Esophagus muscularis mucosa (tissue), 4 donors: ENCODE data around the gene UBAC1. TPM values are rescaled to one million over a fixed set of nuclear protein-coding genes. Genes with fewer than 3 reads are reported as not detected.

Source experiments
- DNase-seq: peaks from one replicate; pipeline ENCODE4 v3.0.0-alpha.2; 2017; ENCODE audit errors: extremely low spot score
- H3K27ac ChIP-seq, 4 donors: fragments of 200-600 bp; sonication (generic); replicated peaks in 1 of 4; 1 replicate in 3 of 4; 2 replicates in 1 of 4; pipeline ENCODE4 v1.5.1; 2016 to 2019; ENCODE audit warnings: mild to moderate bottlenecking in 1 of 4
- H3K27me3 ChIP-seq, 4 donors: fragments of 200-600 bp; sonication (generic); one replicate each; pipeline versions ENCODE4 v1.5.1 to v1.6.0; 2016 to 2019
- H3K36me3 ChIP-seq, 4 donors: fragments of 200-600 bp; sonication (generic); one replicate each; pipeline ENCODE4 v1.5.1; 2016 to 2019
- H3K4me1 ChIP-seq, 4 donors: fragments of 200-600 bp; sonication (generic); one replicate each; pipeline ENCODE4 v1.5.1; 2016 to 2019
- H3K4me3 ChIP-seq, 4 donors: fragments of 200-600 bp; sonication (generic); 1 replicate in 2 of 4; 2 replicates in 2 of 4; pipeline ENCODE4 v1.5.1; 2016 to 2019; ENCODE audit warnings: mild to moderate bottlenecking in 4 of 4, moderate library complexity in 1 of 4
- H3K9me3 ChIP-seq, 4 donors: fragments of 200-600 bp; sonication (generic); 1 replicate in 3 of 4; 2 replicates in 1 of 4; pipeline ENCODE4 v1.5.1; 2016 to 2019
- CTCF ChIP-seq, 3 experiments: fragments of 200-600 bp in 2 of 3; fragments of 450-650 bp in 1 of 3; sonication (generic) in 2 of 3; IDR thresholded peaks; one replicate each; pipeline ENCODE4 v1.5.1; 2017 to 2019; ENCODE audit warnings: antibody characterized with exemption in 3 of 3, mild to moderate bottlenecking in 2 of 3, moderate library complexity in 1 of 3
- EP300 ChIP-seq: sonication (generic); formaldehyde crosslinking; IDR thresholded peaks from one replicate; pipeline ENCODE4 v1.6.1; 2017; ENCODE audit warnings: antibody characterized with exemption
- POLR2A ChIP-seq: fragments of 450-650 bp; IDR thresholded peaks from one replicate; pipeline ENCODE4 v1.6.1; 2017; ENCODE audit warnings: antibody characterized with exemption, moderate library complexity, mild to moderate bottlenecking, low read depth
- POLR2AphosphoS5 ChIP-seq, 2 donors: sonication (generic); formaldehyde crosslinking; IDR thresholded peaks; one replicate each; pipeline ENCODE4 v1.6.1; 2017; ENCODE audit warnings: antibody characterized with exemption in 2 of 2
- WGBS: methylation state at CpG from one replicate; pipeline ENCODE4 v1.1.5; 2018; 5-methylcytosine and 5-hydroxymethylcytosine counted together
- intact Hi-C: fragments of 100-400 bp; cut with DNase I; formaldehyde crosslinking; loops from one replicate; pipeline ENCODE4 v1.15.1; 2023
- total RNA-seq, 4 donors: library from RNA; depleted of rRNA; stranded (reverse); fragments of >200 nt; gene quantifications; one replicate each; pipeline versions ENCODE4 v1.1.0 to v1.2.1, GENCODE V29; 2016

Gene UBAC1
- total RNA-seq, 4 donors from 2014 or later: 61.6 to 77.2 (median 67.3) TPM

GRCh38 chr9:135991771-135992170, 30.6 kb upstream of the UBAC1 start:
- Histone ChIP-seq H3K4me3 (no peak overlapping the region), H3K27ac (peak overlapping the region; percentile 84 to 91 (median 86)), H3K36me3 (no peaks in the 10 kb centered on the region), H3K4me1 (peaks cover 32 to 60% (median 54%) of the 10 kb centered on the region in 4 donors), H3K27me3 (peaks cover 0 to 36% (median 0%) of the 10 kb centered on the region in 4 donors), H3K9me3 (no peaks in the 10 kb centered on the region)
- TF ChIP-seq EP300 (no peak), CTCF (IDR thresholded peaks at IDR 0.05) (no peak), POLR2A (no peak), POLR2AphosphoS5 (IDR thresholded peaks at IDR 0.05) (no peak)
- no peak for DNase-seq
- 83% methylated on average over 18 of the region's 18 CpGs for WGBS
- intact Hi-C loops: loop anchor here (10.0 kb wide), 1 partner anchor 123 kb away; the partner anchor contains the start of gene TMEM250

DNA sequence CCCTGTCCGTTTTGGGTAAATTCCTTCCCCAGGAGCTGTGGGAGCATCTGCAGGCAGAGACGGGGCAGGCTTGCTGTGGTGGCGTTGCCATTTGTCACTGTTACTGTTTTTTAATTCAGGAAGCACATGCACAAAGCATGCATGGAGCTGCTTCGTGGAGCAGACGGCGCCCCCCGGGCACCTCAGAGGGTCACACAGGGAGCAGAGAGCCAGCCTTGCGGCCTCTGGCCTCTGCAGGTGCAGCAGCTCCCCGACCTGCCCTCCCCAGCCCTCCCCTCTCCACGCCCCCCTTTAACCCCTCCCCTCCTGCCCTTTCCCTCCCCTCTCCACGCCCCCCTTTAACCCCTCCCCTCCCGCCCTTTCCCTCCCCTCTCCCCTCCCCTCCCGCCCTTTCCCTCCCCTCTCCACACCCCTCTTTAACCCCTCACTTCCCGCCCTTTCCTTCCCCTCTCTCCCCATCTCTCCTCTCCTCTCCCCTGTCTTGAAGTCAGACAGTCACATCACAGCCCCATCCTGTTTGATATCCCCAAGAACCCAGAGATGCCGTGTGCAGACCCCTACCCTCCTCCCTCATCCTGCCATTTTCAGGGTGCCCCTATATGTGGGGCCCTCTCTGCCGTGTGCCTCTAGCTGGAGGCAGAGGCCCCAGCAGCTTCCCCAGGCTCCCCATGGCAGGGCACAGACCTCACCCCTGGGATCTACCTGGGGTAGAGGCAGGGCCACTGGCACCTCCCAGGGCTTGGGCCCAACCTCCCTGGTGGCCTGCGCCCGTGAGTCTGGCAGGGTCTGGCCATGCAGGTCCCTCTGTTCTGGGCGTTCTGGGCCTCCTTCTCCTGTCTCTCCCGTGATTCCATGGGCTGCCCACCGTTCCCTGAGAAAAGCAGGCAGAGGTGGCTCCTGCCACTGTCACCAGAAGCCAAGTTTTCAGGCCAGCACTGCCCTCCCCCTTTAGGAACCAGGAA, 29.6 kb upstream of the UBAC1 start:
- TF ChIP-seq POLR2A: no peak
- no peak for TF ChIP-seq CTCF (IDR thresholded peaks at IDR 0.05)
- no peak for TF ChIP-seq POLR2AphosphoS5 (IDR thresholded peaks at IDR 0.05)
- TF ChIP-seq EP300: no peak
- WGBS: 37% methylated on average over 13 of the region's 21 CpGs
- Histone ChIP-seq H3K4me3 (peak overlapping the region; percentile 11 to 30 (median 19)), H3K27ac (peak overlapping the region; percentile 25 to 91 (median 68)), H3K36me3 (no peaks in the 10 kb centered on the region), H3K4me1 (peaks cover 32 to 60% (median 54%) of the 10 kb centered on the region in 4 donors), H3K27me3 (peaks cover 0 to 46% (median 0%) of the 10 kb centered on the region in 4 donors), H3K9me3 (no peaks in the 10 kb centered on the region)
- intact Hi-C loops: loop anchor here (10.0 kb wide), 1 partner anchor 124 kb away; the partner anchor contains the start of gene TMEM250
- DNase-seq: no peak

GRCh38 chr9:135989722-135990467, 28.7 kb upstream of the UBAC1 start:
- Histone ChIP-seq H3K9me3 (no peaks in the 10 kb centered on the region), H3K27ac (peak overlapping the region in 1 of 4 donors; percentile 6), H3K4me3 (peak overlapping the region; percentile 11 to 30 (median 19)), H3K27me3 (peaks cover 0 to 51% (median 0%) of the 10 kb centered on the region in 4 donors), H3K4me1 (peaks cover 32 to 60% (median 54%) of the 10 kb centered on the region in 4 donors), H3K36me3 (no peaks in the 10 kb centered on the region)
- DNase-seq: no peak
- WGBS: 50% methylated on average over 18 of the region's 36 CpGs
- intact Hi-C loops: loop anchor here (10.0 kb wide), 1 partner anchor 125 kb away; the partner anchor contains the start of gene TMEM250
- TF ChIP-seq POLR2A (no peak), CTCF (IDR thresholded peaks at IDR 0.05) (no peak), EP300 (no peak)

DNA sequence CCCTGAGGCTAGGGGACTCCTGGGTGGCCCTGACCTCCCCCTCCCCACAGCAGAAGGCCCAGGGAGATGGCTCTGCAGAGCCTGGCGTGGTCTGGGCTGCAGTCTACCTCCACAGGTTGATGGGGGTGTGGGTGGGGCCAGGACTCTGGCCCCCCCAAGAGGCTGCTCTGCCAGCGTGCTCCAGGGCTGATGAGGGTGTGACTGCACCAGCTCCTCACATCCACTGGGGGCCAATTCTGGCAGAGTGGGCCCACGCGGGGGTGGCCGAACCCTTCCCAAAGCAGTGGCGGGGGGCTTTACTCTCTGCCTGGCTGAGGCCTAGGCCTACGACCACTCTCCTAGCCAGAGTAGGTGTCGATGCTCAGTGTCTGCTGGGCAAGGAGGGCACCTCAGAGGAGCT, 28.0 kb upstream of the UBAC1 start:
- WGBS: 97% methylated on average over 6 of the region's 8 CpGs
- H3K27me3 ChIP-seq: peaks cover 0 to 56% (median 0%) of the 10 kb centered on the region in 4 donors
- no peak overlapping the region for H3K4me3 ChIP-seq
- DNase-seq: no peak
- H3K36me3 ChIP-seq: no peaks in the 10 kb centered on the region
- peaks cover 32 to 53% (median 49%) of the 10 kb centered on the region in 4 donors for H3K4me1 ChIP-seq
- no peaks in the 10 kb centered on the region for H3K9me3 ChIP-seq
- TF ChIP-seq CTCF (IDR thresholded peaks at IDR 0.05): no peak
- no peak for TF ChIP-seq POLR2A
- TF ChIP-seq POLR2AphosphoS5 (IDR thresholded peaks at IDR 0.05): no peak
- TF ChIP-seq EP300: no peak
- intact Hi-C loops: no loop called here
- H3K27ac ChIP-seq: no peak overlapping the region
